ENCODE data around the gene ACTG2.
A peak's percentile ranks its signal among the peaks of the same experiment; 100 is the strongest.

Gene ACTG2

DNA sequence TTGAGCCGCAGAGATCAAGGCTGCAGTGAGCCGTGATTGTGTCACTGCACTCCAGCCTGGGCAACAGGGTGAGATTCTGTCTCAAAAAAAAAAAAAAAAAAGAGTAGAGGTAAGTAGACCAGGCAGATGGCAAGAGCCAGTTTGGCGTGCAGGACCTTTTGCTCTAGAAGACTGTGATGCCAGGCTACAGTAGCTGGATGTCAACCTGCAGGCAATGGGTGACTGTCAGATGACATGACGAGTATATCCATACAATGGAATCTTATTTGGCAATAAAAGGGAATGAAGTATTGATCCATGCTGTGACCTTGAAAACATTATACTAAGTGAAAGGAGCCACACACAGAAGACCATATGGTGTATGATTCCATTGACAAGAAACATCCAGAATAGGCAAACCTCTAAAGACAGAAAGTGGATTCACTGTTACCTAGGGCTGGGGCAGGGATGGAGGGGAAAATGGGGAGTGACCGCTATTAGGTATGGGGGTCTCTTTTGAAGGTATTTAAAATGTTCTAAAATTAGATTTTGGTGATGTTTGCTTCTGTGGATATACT is 22.7 kb downstream of the ACTG2 start:
- DNase-seq, result no peak

- DNase-seq, result no peak
Measured at GRCh38 chr2:73916666-73917065, 23.9 kb downstream of the ACTG2 start.

GRCh38 chr2:73917296-73917695 is 24.5 kb downstream of the ACTG2 start:
- DNase-seq, result no peak

DNA sequence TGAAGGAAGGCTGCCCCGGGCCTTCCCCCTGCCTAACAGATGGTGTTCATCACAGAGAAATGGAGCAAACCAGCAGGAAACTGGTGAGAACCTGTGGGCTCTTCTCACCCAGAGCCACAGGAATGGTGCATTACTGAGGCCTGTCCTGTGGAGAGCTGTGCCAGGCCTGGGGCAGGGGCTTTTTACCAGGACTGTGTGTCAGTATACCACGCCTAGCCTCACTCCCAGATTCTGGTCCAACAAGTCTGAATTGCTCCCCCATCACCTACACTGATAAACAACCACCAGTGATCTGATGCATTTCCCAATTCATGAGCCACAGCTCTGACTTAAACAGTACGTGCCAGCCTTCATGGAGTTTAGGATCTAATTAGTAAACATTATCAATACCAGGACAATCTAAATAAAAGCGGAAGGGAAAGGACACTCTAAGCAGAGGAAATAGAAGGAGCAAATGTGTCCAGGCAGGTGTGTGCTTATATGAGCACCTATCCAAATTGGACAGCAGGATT is 24.9 kb downstream of the ACTG2 start:
- DNase-seq, result no peak

GRCh38 chr2:73918856-73919255 is 26.0 kb downstream of the ACTG2 start:
- DNase-seq, result no peak

DNA sequence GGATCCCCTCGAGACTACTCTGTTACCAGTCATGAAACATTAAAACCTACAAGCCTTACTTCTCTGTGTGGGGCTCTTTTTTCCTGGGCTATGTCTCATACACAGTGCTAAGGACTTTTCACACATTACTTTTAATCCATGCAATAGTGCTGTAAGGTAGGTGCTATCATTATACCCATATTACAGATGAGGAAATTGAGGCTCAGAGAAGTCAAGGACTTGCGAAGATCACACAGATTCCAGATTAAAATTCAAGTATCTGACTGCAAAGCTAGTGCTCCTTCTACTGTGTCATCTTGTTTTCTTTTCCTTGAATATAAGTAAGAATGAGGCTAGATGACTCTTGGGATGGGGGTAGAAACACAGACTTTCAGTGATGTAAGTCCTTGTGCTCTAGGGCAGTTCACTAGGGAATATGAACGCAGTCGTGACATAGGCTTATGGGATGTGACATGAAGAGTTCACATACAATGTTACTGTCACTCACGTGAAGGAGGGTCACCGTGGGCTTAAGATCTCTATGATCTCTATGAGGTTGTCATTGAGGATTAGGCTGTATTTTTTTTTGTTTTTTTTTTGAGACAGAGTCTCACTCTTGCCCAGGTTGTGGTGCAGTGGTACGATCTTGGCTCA is 26.9 kb downstream of the ACTG2 start:
- DNase-seq, result no peak

DNA sequence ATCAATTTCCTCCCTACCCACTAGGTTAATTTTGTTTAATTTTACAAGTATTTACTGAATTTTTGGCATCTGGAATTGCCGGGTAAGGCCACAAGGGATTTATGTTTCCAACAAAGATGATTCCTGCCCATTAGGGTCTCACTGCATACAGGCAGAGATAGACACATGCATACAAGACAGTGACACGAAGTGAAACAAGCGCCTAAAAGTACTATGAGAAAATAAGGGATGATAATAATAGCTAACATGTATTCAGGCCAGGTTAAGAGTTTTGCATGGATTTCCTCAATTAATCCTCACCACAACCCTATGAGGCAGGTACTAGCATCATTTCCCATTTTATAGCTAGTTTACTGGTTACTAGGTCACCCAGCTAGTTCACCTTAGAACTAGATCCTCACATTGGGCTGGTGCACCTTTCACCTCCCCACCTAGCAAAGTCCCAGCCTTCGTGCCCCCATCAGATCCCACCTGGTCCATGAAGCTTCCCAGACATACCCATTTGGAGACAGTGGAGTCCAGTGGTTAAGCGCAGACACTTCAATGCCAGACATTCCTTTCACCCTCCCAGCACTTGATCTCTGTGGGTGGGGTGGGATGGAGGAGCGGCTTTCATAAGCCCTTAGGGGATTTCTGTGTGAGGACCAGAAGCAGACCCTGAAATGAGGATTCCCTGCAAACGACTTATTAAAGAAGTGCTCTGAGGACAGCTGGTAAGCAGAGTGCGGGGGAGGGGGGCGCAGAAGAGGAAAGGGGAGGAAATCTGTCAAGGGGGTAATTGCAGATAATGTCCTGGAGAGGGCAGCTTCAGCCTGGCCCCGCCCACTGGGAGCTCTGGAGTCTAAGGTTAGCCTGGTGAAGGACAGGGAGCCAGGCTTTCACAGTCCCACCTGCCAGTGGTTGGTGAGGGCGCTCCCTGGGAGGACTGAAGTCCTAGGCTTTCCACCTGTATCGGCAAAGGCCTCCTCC is 28.1 kb downstream of the ACTG2 start:
- peak; percentile 90 for DNase-seq

- DNase-seq, result no peak
Measured at GRCh38 chr2:73921581-73921980, 28.8 kb downstream of the ACTG2 start.

- no peak for DNase-seq
Measured at GRCh38 chr2:73922681-73923080, 29.9 kb downstream of the ACTG2 start.

- DNase-seq, result no peak
Measured at GRCh38 chr2:73925033-73925704, 32.4 kb downstream of the ACTG2 start.

- DNase-seq, result no peak
Measured at GRCh38 chr2:73925853-73926492, 33.2 kb downstream of the ACTG2 start.

GRCh38 chr2:73926493-73927327 is 33.9 kb downstream of the ACTG2 start, which contains the start of gene DGUOK:
Gene DGUOK (plus strand): TSS chr2:73926880. CDS start chr2:73926911, 31 bp downstream.
- peak; percentile 99 for DNase-seq

DNA sequence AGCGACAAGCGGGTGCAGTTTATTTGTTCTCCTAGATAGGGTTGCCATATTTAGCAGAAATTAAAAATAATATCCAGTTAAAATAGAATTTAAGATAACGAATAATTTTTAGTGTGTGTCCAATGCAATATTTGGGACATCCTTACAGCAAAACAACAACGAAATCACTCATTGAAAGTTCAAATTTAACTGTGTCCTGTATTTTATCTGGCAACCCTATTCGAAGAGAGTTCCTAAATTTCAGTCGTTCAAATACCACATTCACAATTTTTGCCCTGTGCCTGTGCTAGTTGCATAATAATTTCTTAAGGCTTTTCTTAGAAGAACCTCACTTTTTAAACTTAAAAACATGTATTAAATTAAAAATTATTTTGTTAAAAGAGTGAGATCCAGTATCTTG is 34.5 kb downstream of the ACTG2 start:
- no peak for DNase-seq

DNA sequence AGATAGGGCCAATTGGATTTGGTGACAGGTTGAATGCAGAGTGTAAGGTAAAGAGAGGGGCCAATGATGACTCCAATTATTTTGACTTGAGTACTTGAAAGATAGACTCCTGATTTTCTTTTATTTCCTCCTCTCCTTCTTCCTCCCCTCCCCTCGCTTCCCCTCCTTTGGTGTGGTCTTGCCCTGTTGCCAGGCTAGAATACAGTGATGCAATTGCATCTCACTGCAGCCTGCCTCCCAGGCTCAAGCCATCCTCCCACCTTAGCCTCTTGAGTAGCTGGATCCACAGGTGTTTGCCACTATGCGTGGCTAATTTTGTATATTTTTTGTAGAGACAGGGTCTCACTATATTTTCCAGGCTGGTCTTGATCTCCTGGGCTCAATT is 36.1 kb downstream of the ACTG2 start:
- no peak for DNase-seq

DNA sequence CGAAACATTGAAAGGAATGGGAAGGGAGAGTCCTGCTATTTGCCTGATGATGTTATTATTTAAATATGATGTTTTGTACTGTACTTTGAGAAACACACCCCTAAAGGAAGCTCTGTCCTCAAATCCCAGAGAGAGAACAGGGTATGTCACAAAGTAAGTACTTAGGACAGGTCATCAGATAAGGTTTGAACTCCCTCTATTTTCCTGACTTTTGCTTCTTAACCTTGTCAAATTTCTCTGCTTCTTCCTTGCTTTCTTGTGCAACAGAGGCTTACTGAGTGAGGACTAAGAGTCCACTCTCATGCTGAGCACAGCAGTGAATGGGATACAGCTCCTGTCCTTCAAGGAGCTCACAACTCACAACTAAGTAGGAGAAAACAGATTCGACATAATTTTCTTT is 37.6 kb downstream of the ACTG2 start:
- no peak for DNase-seq

DNA sequence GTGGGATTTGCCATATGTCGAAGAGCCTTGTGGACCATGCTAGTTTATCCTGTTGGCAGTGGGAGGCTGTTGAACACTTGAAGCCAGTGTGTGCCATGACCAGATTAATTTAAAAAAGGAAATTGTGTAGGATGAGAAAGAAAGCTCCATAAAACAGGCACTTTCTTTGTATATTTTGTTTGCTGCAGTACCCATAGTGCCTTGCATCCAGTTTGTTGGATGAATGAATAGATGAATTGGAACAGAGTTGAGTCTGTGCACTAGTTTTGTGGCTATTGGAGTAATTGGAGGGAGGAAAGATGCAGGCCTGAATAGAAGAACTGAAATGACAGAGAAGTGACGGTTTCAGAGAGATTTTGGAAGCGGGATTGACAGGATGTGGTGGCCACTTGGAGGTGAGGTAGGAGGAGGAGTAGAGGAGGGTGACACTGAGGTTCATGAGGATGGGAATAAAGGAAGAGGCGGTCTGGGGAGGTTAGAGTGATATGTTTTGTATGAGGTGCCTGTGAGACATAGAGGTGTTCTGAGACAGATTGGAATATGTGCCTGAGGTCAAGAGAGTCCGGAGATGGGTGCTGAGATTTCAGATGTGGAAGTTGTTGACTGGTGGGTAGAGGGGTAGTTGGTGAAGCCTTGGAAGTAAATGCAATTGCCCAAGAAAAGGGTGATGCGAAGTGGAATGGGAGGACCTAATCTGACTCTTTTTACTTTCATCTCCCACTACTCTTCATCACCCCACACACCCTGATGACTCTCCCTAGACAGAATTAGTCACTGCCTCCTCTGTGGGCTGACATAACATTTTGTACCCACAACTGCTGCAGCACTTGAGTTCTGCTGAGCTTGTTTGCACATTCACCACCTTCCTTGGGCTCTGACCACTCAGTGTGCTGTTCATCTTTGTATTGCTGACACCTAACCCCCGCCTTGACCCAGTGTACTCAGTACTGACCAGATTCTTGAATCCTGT is 39.0 kb downstream of the ACTG2 start:
- DNase-seq, result no peak

GRCh38 chr2:73933194-73933593 is 40.4 kb downstream of the ACTG2 start:
- no peak for DNase-seq

DNA sequence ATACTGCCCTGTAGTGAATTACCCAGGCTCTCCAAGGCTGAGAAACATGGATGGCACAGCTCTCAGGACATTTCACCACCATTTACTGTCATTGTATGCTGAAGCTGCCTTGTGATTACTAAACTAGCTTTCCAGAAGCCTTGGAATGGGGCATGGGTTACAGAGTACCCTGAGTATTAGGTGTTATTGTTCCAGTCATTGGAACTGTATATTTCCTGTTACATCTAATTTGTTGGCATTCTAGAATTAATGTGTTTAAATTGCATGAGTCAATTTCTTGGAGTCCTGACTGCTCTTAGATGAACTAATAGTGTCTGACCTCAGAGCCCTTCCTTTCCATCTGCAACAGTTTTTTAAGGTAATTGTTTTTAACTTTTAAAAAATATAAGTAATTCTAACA is 42.8 kb downstream of the ACTG2 start:
- DNase-seq, result no peak

DNA sequence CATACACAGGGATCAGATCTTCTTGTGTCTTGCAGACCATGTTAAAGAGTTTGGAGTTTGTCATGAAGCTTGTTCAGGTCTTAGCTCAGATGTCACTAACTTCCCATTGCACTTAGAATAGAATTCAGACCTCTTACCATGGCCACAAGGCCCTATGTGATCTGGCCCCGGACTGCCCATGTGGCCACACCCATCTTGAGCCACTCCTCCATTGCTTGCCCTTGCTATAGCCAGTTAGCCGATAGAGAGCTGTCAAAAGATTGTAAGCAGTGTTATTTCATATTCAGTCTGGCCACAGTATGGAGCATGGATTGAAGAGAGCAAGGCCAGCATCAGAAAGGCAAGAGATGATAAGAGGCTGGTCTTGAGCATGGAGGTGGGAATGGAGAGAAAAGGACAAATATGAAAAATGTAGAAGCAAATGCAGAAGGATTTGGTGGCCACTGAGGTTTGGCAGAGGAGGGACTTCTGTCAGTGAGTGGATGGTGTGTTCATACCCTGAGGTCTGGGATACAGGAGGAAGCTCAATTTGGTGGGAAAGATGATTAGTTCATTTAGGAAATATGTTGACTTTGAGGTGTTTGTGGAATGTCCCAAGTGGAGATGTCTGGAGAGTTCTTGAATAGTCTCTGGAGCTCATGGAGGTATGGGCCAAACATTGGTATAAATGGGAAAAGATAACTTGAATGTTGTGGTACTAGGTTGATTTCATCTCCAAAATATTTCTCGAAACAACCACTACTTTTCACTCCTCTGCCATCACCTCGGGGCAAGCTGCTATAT is 44.5 kb downstream of the ACTG2 start:
- no peak for DNase-seq

DNA sequence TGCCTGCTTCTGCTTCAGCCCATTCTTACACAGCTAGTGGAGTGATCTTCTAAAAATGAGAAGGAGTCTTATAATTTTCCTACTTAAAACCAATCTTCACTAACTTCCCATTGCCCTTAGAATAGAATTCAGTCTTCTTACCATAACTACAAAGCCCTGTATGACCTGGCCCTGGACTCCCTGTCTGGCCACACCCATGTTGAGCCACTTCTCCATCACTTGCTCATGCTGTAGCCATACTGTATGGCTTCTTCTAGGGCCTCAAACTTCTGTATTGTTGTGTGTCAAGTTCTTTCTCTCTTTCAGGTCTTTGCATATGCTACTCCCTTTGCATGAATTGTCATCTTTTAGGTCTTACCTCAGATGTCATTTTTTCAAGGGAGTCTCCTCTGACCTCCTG is 45.1 kb downstream of the ACTG2 start:
- DNase-seq, result no peak
